RWPE2 (cell line): ENCODE results near the gene MCRIP1.

Experiments
- ATAC-seq: fragments of 200-7000 bp; cut with Tn5 transposase; 3 replicates; pipeline ENCODE4 v1.9.1; 2021; ENCODE audit warnings: low read depth
- DNase-seq: peaks from one replicate; pipeline ENCODE4 v3.0.0-alpha.2; 2020; ENCODE audit warnings: low spot score
- H3K27ac ChIP-seq: fragments of 450-650 bp; 2 replicates; pipeline ENCODE4 v1.5.1; 2017; ENCODE audit warnings: mild to moderate bottlenecking; ENCODE audit not compliant: poor library complexity, severe bottlenecking
- H3K27me3 ChIP-seq: fragments of 250-450 bp; sonication (Bioruptor Pico); 2 replicates; pipeline ENCODE4 v1.5.1; 2021; ENCODE audit warnings: mild to moderate bottlenecking, moderate library complexity; ENCODE audit not compliant: insufficient read depth, poor library complexity, severe bottlenecking
- H3K36me3 ChIP-seq: fragments of 250-450 bp; sonication (Bioruptor Pico); 2 replicates; pipeline ENCODE4 v1.5.1; 2020; ENCODE audit warnings: low read depth, mild to moderate bottlenecking, moderate library complexity
- H3K4me1 ChIP-seq: fragments of 250-450 bp; sonication (Bioruptor Pico); 2 replicates; pipeline ENCODE4 v1.5.1; 2021; ENCODE audit warnings: mild to moderate bottlenecking, moderate library complexity; ENCODE audit not compliant: insufficient read depth, poor library complexity, severe bottlenecking
- H3K4me3 ChIP-seq: fragments of 250-450 bp; sonication (Bioruptor Pico); 2 replicates; pipeline ENCODE4 v1.5.1; 2021; ENCODE audit warnings: mild to moderate bottlenecking, moderate library complexity; ENCODE audit not compliant: severe bottlenecking
- H3K9me3 ChIP-seq: fragments of 250-450 bp; sonication (Bioruptor Pico); 2 replicates; pipeline ENCODE4 v1.5.1; 2021; ENCODE audit warnings: mild to moderate bottlenecking, moderate library complexity; ENCODE audit not compliant: severe bottlenecking
- TF ChIP-seq, protein P1 (sequence below): fragments of 450-650 bp; IDR thresholded peaks from one replicate; pipeline ENCODE4 v1.5.1; 2017; ENCODE audit warnings: mild to moderate bottlenecking, moderate library complexity; ENCODE audit not compliant: poor library complexity, severe bottlenecking

MCRIP1 gene

DNA sequence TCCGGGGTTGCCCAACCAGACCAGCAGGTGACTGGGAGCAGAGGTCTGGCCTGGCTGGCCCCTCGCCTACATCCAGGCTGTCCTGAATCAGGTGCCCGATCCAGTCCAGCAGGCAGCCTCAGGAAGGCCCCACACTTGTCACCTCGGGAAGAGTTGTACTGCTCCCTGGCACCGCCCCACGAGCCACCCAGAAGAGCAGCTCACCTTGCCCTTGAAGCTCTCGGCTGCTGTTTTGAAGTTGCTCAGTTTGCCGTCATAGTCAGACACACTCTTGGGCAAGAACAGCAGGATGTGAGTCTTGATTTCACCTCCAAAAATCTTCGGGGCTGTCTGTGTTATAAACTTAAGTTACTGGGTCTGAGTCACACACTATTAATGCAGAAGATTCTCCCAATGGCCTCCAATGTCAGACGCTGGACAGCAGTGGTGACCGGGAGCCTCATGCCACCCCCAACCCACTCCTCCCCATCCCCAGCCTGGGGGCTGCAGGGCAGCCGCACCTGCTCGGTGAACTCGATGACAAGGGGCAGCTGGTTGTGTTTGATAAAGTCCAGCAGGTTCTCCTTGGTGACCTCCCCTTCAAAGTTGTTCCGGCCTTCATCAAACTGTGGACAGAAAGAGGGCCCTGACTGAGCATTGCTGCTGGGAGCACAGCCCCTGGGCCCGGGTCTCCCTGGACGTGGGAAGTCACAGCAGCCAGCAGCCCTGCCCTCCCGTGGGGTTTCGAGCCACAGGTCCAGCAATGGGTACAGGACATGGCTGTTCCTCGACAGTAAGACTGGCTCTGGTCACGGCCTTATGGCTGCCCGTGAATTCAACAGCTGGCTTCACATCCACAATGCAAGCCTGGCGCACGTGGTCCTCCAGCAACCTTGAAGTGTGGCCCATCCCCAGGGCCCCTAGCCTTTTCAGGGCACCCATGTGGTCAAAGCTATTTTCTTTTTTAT is 13.9 kb upstream of the MCRIP1 start:
- DNase-seq (no peak), ATAC-seq (no peak)
- H3K4me3 ChIP-seq = no peak overlapping the region
- TF ChIP-seq, protein P1, sequence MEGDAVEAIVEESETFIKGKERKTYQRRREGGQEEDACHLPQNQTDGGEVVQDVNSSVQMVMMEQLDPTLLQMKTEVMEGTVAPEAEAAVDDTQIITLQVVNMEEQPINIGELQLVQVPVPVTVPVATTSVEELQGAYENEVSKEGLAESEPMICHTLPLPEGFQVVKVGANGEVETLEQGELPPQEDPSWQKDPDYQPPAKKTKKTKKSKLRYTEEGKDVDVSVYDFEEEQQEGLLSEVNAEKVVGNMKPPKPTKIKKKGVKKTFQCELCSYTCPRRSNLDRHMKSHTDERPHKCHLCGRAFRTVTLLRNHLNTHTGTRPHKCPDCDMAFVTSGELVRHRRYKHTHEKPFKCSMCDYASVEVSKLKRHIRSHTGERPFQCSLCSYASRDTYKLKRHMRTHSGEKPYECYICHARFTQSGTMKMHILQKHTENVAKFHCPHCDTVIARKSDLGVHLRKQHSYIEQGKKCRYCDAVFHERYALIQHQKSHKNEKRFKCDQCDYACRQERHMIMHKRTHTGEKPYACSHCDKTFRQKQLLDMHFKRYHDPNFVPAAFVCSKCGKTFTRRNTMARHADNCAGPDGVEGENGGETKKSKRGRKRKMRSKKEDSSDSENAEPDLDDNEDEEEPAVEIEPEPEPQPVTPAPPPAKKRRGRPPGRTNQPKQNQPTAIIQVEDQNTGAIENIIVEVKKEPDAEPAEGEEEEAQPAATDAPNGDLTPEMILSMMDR = no peak
- H3K27me3 ChIP-seq = no peaks in the 10 kb centered on the region
- H3K4me1 ChIP-seq = peaks cover 2% of the 10 kb centered on the region
- H3K9me3 ChIP-seq = no peaks in the 10 kb centered on the region
- H3K36me3 ChIP-seq = peaks cover 97% of the 10 kb centered on the region
- H3K27ac ChIP-seq = no peak overlapping the region

GRCh38 chr17:81845881-81846742 is 13.0 kb upstream of the MCRIP1 start:
- TF ChIP-seq, protein P1 = no peak

GRCh38 chr17:81845361-81845760 is 12.3 kb upstream of the MCRIP1 start:
- peaks cover 81% of the 10 kb centered on the region for H3K36me3 ChIP-seq
- no peak for ATAC-seq
- no peak for DNase-seq
- H3K9me3 ChIP-seq = no peaks in the 10 kb centered on the region
- no peak overlapping the region for H3K4me3 ChIP-seq
- H3K27ac ChIP-seq = no peak overlapping the region
- H3K27me3 ChIP-seq = no peaks in the 10 kb centered on the region
- TF ChIP-seq, protein P1 = no peak
- H3K4me1 ChIP-seq = peaks cover 16% of the 10 kb centered on the region

More at GRCh38 chr17:81845881-81846742, 13.0 kb upstream of the MCRIP1 start:
- Histone ChIP-seq H3K4me3 (no peak overlapping the region), H3K4me1 (peaks cover 11% of the 10 kb centered on the region), H3K27ac (no peak overlapping the region), H3K27me3 (no peaks in the 10 kb centered on the region), H3K36me3 (peaks cover 88% of the 10 kb centered on the region), H3K9me3 (no peaks in the 10 kb centered on the region)
- ATAC-seq (no peak), DNase-seq (peak; percentile 71)

- H3K27ac ChIP-seq = no peak overlapping the region
- DNase-seq (no peak), ATAC-seq (no peak)
- H3K27me3 ChIP-seq = no peaks in the 10 kb centered on the region
- H3K4me3 ChIP-seq = no peak overlapping the region
- H3K9me3 ChIP-seq = no peaks in the 10 kb centered on the region
- H3K4me1 ChIP-seq = peaks cover 16% of the 10 kb centered on the region
- TF ChIP-seq, protein P1 = no peak
- H3K36me3 ChIP-seq = peaks cover 76% of the 10 kb centered on the region
These were observed 11.8 kb upstream of the MCRIP1 start for GRCh38 chr17:81844887-81845286.
